Gastrocnemius medialis (tissue), 4 donors: ENCODE measurements around the gene FBXL14. TPM values are rescaled to one million over a fixed set of nuclear protein-coding genes. Genes with fewer than 3 reads are reported as not detected.

Experiments used
- ATAC-seq, 2 donors: fragments of 150-250 bp; one replicate each; pipeline ENCODE4 v1.9.1; 2016
- DNase-seq, 2 donors: peaks; one replicate each; pipeline ENCODE4 v3.0.0-alpha.2; 2019
- H3K27ac ChIP-seq, 4 donors: fragments of 200-600 bp; sonication (generic); 1 replicate in 1 of 4; 2 replicates in 3 of 4; pipeline ENCODE4 v1.5.1; 2016 to 2018; ENCODE audit warnings: mild to moderate bottlenecking in 2 of 4, moderate library complexity in 1 of 4
- H3K27me3 ChIP-seq, 3 donors: fragments of 200-600 bp; sonication (generic) in 2 of 3; 1 replicate in 1 of 3; 2 replicates in 2 of 3; pipeline versions ENCODE4 v1.5.1 to v1.6.0; 2016 to 2019; ENCODE audit warnings: mild to moderate bottlenecking in 1 of 3, moderate library complexity in 1 of 3
- H3K36me3 ChIP-seq, 2 donors: fragments of 200-600 bp; sonication (generic) in 1 of 2; one replicate each; pipeline ENCODE4 v1.5.1; 2017 to 2018
- H3K4me1 ChIP-seq, 2 donors: fragments of 200-600 bp; sonication (generic) in 1 of 2; one replicate each; pipeline ENCODE4 v1.5.1; 2016 to 2017; ENCODE audit warnings: mild to moderate bottlenecking in 2 of 2
- H3K4me3 ChIP-seq, 4 donors: fragments of 200-600 bp; sonication (generic) in 3 of 4; 1 replicate in 1 of 4; 2 replicates in 3 of 4; pipeline ENCODE4 v1.5.1; 2016 to 2019; ENCODE audit warnings: mild to moderate bottlenecking in 2 of 4
- H3K9me3 ChIP-seq, 3 donors: fragments of 200-600 bp; sonication (generic) in 2 of 3; 1 replicate in 1 of 3; 2 replicates in 2 of 3; pipeline ENCODE4 v1.5.1; 2016 to 2019
- POLR2A ChIP-seq, 2 donors: fragments of 450-650 bp; IDR thresholded peaks; one replicate each; pipeline ENCODE4 v1.6.1; 2017; ENCODE audit warnings: antibody characterized with exemption in 2 of 2, mild to moderate bottlenecking in 2 of 2, moderate library complexity in 2 of 2
- in situ Hi-C, 4 donors: fragments of 200-750 bp; cut with MboI; loops; one replicate each; pipeline versions ENCODE4 v1.15.0 to v1.8.0; 2017; ENCODE audit warnings: low sequenced_read_pairs in 4 of 4
- intact Hi-C: fragments of 100-400 bp; cut with DNase I; formaldehyde crosslinking; loops from one replicate; pipeline ENCODE4 v1.15.1; 2023; ENCODE audit warnings: low total_unique reads
- total RNA-seq, 4 donors: library from RNA; depleted of rRNA; stranded (reverse); fragments of >200 nt; gene quantifications; one replicate each; pipeline versions ENCODE4 v1.1.0 to v1.2.3, GENCODE V29; 2016
- TF ChIP-seq, protein P1 (sequence below), 5 experiments: fragments of 450-650 bp in 3 of 5; fragments of 200-600 bp in 2 of 5; sonication (generic) in 2 of 5; IDR thresholded peaks in 4 of 5; conservative IDR thresholded peaks in 1 of 5; 1 replicate in 4 of 5; 2 replicates in 1 of 5; pipeline ENCODE4 v1.5.1; 2016 to 2019; ENCODE audit warnings: antibody characterized with exemption in 5 of 5, mild to moderate bottlenecking in 3 of 5, moderate library complexity in 3 of 5

FBXL14 gene
- total RNA-seq, 4 donors from 2014 or later, result 5.8 to 11.5 (median 7.4) TPM

DNA sequence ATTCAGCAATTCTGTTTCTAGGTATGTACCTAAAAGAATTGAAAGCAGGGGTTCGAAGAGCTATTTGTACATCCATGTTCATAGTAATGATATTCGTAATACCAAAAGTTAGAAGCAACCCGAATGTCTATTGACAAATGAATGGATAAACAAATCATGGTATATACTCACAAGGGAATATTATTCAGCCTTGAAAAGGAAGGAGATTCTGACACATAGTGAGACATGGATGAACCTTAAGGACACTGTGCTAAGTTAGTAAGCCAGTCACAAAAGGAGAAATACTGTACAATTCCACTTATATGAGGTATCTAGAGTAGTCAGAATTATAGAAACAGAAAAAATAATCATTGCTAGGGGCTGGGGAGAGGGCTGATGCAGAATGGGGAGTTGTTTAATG lies 4.4 kb upstream of the FBXL14 start:
- DNase-seq, result no peak
- Histone ChIP-seq H3K36me3 (no peaks in the 10 kb centered on the region), H3K4me3 (no peak overlapping the region), H3K27me3 (no peaks in the 10 kb centered on the region), H3K4me1 (peaks cover under 1 to 4% of the 10 kb centered on the region in 2 donors), H3K27ac (no peak overlapping the region), H3K9me3 (no peaks in the 10 kb centered on the region)
- TF ChIP-seq POLR2A (IDR thresholded peaks at IDR 0.05), result no peak
- TF ChIP-seq, protein P1, sequence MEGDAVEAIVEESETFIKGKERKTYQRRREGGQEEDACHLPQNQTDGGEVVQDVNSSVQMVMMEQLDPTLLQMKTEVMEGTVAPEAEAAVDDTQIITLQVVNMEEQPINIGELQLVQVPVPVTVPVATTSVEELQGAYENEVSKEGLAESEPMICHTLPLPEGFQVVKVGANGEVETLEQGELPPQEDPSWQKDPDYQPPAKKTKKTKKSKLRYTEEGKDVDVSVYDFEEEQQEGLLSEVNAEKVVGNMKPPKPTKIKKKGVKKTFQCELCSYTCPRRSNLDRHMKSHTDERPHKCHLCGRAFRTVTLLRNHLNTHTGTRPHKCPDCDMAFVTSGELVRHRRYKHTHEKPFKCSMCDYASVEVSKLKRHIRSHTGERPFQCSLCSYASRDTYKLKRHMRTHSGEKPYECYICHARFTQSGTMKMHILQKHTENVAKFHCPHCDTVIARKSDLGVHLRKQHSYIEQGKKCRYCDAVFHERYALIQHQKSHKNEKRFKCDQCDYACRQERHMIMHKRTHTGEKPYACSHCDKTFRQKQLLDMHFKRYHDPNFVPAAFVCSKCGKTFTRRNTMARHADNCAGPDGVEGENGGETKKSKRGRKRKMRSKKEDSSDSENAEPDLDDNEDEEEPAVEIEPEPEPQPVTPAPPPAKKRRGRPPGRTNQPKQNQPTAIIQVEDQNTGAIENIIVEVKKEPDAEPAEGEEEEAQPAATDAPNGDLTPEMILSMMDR (IDR thresholded peaks at IDR 0.05 in 4 of 5, conservative IDR thresholded peaks at IDR 0.05 in 1 of 5), result no peak
- intact Hi-C loops (no loop called here), in situ Hi-C loops (loop anchor here (25.0 kb wide), 3 partner anchors 311 to 1036 kb away; partner anchors contain the start of gene ERC1 (in 2 of the 4))
- no peak for ATAC-seq

DNA sequence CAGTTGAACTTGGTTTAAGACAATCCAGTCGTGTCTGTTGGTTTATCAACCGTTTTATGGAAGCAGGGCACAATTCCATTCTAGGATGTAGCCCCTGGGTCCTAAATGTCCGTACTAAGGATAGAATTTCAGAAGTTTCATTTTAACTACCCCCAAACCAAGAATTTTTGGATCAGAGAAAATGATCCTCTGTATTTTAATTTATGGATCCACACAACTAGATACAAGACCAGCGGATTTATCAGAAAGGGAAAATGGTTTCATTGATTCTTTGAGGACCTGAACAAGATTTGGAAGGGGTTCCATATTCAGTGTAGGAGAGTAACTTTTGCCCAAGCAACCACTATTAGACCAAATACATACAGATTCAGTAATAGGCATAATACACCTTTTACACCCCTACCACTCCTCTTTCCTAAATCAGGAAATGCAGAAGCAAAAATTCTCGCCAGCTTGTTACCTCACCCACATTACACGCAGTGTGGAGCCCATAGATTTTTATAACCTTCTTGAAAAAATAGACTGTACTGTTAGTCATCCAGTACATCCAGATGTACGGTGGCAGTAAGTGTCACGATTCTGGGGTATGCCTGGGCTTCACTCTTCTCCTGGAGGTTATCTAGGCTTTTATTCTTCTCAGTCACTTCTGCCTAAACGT lies 1.4 kb upstream of the FBXL14 start:
- in situ Hi-C loops, result loop anchor here (25.0 kb wide), 3 partner anchors 309 to 1034 kb away; partner anchors contain the start of gene ERC1 (in 2 of the 4)
- ATAC-seq, result no peak
- Histone ChIP-seq H3K4me3 (peak overlapping the region; percentile 78 to 90 (median 86)), H3K36me3 (no peaks in the 10 kb centered on the region), H3K4me1 (peaks cover 27 to 28% of the 10 kb centered on the region in 2 donors), H3K9me3 (no peaks in the 10 kb centered on the region), H3K27me3 (no peaks in the 10 kb centered on the region), H3K27ac (peak overlapping the region; percentile 83 to 92 (median 91))
- no peak for DNase-seq
- intact Hi-C loops, result no loop called here
- TF ChIP-seq, protein P1 (IDR thresholded peaks at IDR 0.05 in 4 of 5, conservative IDR thresholded peaks at IDR 0.05 in 1 of 5), result no peak
- TF ChIP-seq POLR2A (IDR thresholded peaks at IDR 0.05), result no peak

DNA sequence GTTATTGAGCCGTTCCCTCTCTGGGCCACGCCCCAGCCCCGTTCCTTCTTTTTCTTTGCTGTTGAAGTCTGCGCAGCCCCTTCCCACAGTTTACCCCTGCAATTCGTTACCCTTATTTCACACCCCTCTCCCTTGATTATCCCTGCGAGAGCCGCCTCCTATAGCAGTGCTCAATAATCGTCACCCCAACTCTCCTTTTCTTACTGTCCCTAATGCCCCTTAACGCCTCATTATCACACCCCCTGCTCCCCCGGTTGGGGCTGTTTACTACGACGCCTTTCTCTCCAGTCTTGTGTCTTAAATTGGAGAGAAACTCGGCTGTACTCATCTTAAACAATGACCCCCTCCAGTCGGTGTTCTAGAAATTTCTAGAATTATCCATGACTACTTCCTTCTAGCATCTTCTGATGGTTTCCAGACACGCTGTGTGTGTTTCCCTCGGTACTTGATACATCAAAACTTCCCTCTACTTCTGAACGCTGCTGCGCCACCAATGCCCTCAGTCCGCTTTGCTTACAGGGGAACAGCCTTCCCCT lies 713 bp upstream of the FBXL14 start:
- DNase-seq (no peak), ATAC-seq (peak; percentile 23 to 31)
- Histone ChIP-seq H3K4me1 (peaks cover 30 to 33% of the 10 kb centered on the region in 2 donors), H3K27ac (peak overlapping the region; percentile 83 to 92 (median 91)), H3K27me3 (no peaks in the 10 kb centered on the region), H3K9me3 (no peaks in the 10 kb centered on the region), H3K4me3 (peak overlapping the region; percentile 78 to 90 (median 86)), H3K36me3 (no peaks in the 10 kb centered on the region)
- TF ChIP-seq, protein P1 (IDR thresholded peaks at IDR 0.05 in 4 of 5, conservative IDR thresholded peaks at IDR 0.05 in 1 of 5), result no peak
- TF ChIP-seq POLR2A (IDR thresholded peaks at IDR 0.05), result no peak
- in situ Hi-C loops (loop anchor here (25.0 kb wide), 3 partner anchors 308 to 1033 kb away; partner anchors contain the start of gene ERC1 (in 2 of the 4)), intact Hi-C loops (no loop called here)

DNA sequence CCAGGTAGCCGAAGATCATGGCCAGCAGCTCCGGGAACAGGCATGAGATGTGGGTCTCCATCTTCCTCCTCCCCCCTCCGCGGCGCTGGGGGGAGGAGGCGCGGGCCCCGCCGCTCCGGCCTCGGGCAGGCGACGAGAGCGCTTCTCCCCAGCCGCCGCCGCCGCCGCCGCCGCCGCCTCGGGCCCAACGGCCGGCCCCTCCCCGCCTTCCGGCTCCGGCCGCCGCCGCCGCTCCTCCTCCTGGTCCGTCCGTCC lies 448 bp downstream of the FBXL14 start:
- DNase-seq (peak in 1 of 2 donors; percentile 40), ATAC-seq (peak in 1 of 2 donors; percentile 72)
- Histone ChIP-seq H3K9me3 (no peaks in the 10 kb centered on the region), H3K4me1 (peaks cover 30 to 39% of the 10 kb centered on the region in 2 donors), H3K27ac (peak overlapping the region; percentile 72 to 92 (median 91)), H3K4me3 (peak overlapping the region; percentile 78 to 86 (median 84)), H3K27me3 (no peaks in the 10 kb centered on the region), H3K36me3 (no peaks in the 10 kb centered on the region)
- in situ Hi-C loops (loop anchor here (25.0 kb wide), 3 partner anchors 307 to 1032 kb away; partner anchors contain the start of gene ERC1 (in 2 of the 4)), intact Hi-C loops (no loop called here)
- TF ChIP-seq POLR2A (IDR thresholded peaks at IDR 0.05), result peak; percentile 19 to 51
- TF ChIP-seq, protein P1 (IDR thresholded peaks at IDR 0.05 in 4 of 5, conservative IDR thresholded peaks at IDR 0.05 in 1 of 5), result no peak
